Measurements from ENCODE around the gene MBD2. TPM values are rescaled to one million over a fixed set of nuclear protein-coding genes. Genes with fewer than 3 reads are reported as not detected.

The MBD2 gene
- total RNA-seq, 4 donors from 2014 or later: 12.7 to 21.7 (median 19.3) TPM

GRCh38 chr18:54197747-54198411, 26.6 kb downstream of the MBD2 start:
- in situ Hi-C loops (cut with MboI; ENCODE audit: low sequenced_read_pairs in 4 of 4) (no loop called here), intact Hi-C loops (cut with DNase I; ENCODE audit: low total_unique reads) (no loop called here)
- peaks cover 0 to 7% of the 10 kb centered on the region in 2 donors for H3K36me3 ChIP-seq
- H3K9me3 ChIP-seq: no peaks in the 10 kb centered on the region
- H3K27me3 ChIP-seq: no peaks in the 10 kb centered on the region
- DNase-seq: no peak
- H3K27ac ChIP-seq: no peak overlapping the region
- no peak for ATAC-seq
- no peak for TF ChIP-seq CTCF (IDR thresholded peaks at IDR 0.05 in 4 of 5, conservative IDR thresholded peaks at IDR 0.05 in 1 of 5)
- TF ChIP-seq POLR2A (IDR thresholded peaks at IDR 0.05): no peak
- H3K4me3 ChIP-seq: no peak overlapping the region
- no peaks in the 10 kb centered on the region for H3K4me1 ChIP-seq

DNA sequence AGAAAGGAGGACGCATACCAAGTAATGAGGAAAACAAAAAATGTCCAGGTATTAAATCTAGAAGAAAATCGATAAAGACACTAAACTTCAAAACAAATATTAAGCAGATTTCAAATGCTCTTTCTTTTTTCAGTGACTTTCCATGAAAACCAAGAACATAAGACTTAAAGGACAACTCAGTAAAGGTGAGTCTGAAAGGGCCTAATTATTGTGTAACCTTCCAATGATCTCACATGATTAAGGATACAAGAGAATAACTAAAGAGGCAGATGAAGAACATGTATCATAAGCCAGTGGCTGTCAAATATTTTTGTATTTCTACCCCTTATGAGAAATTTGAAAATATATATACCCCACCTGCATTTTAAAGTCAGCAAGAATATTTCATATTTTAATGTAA, 30.7 kb downstream of the MBD2 start:
- H3K4me1 ChIP-seq: no peaks in the 10 kb centered on the region
- no peak for TF ChIP-seq CTCF (IDR thresholded peaks at IDR 0.05 in 4 of 5, conservative IDR thresholded peaks at IDR 0.05 in 1 of 5)
- no peak for TF ChIP-seq POLR2A (IDR thresholded peaks at IDR 0.05)
- H3K27me3 ChIP-seq: no peaks in the 10 kb centered on the region
- H3K27ac ChIP-seq: no peak overlapping the region
- H3K36me3 ChIP-seq: no peaks in the 10 kb centered on the region
- no peaks in the 10 kb centered on the region for H3K9me3 ChIP-seq
- DNase-seq (no peak), ATAC-seq (no peak)
- intact Hi-C loops (cut with DNase I; ENCODE audit: low total_unique reads): no loop called here
- in situ Hi-C loops (cut with MboI; ENCODE audit: low sequenced_read_pairs in 4 of 4): no loop called here
- no peak overlapping the region for H3K4me3 ChIP-seq

DNA sequence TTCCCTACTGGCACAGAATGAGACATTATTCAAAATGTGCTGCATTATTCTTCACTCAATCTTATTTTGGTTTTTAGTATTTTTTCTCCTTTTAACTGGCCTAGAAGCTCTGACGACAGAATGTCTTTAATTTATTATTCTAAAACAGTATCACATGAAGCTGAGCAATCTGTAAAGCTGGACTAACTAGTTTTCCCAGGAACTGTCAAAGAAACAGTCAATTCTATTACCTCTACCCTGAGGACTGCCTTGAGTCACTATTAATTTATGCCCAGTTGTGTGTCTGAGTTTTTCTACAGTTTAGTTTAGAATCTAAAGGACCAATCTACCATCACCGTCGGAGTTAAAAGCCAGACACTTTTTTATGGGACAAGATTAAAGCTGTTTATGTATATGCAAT, 31.6 kb downstream of the MBD2 start:
- ATAC-seq (no peak), DNase-seq (no peak)
- intact Hi-C loops (cut with DNase I; ENCODE audit: low total_unique reads): no loop called here
- H3K36me3 ChIP-seq: peaks cover 0 to 2% of the 10 kb centered on the region in 2 donors
- TF ChIP-seq POLR2A (IDR thresholded peaks at IDR 0.05): no peak
- TF ChIP-seq CTCF (IDR thresholded peaks at IDR 0.05 in 4 of 5, conservative IDR thresholded peaks at IDR 0.05 in 1 of 5): no peak
- H3K4me3 ChIP-seq: no peak overlapping the region
- H3K9me3 ChIP-seq: no peaks in the 10 kb centered on the region
- H3K27me3 ChIP-seq: no peaks in the 10 kb centered on the region
- H3K27ac ChIP-seq: no peak overlapping the region
- no peaks in the 10 kb centered on the region for H3K4me1 ChIP-seq
- in situ Hi-C loops (cut with MboI; ENCODE audit: low sequenced_read_pairs in 4 of 4): no loop called here

- H3K4me3 ChIP-seq: no peak overlapping the region
- TF ChIP-seq POLR2A (IDR thresholded peaks at IDR 0.05) (no peak), CTCF (IDR thresholded peaks at IDR 0.05 in 4 of 5, conservative IDR thresholded peaks at IDR 0.05 in 1 of 5) (no peak)
- peaks cover 0 to 6% of the 10 kb centered on the region in 2 donors for H3K36me3 ChIP-seq
- H3K4me1 ChIP-seq: no peaks in the 10 kb centered on the region
- no peaks in the 10 kb centered on the region for H3K9me3 ChIP-seq
- intact Hi-C loops (cut with DNase I; ENCODE audit: low total_unique reads): no loop called here
- no peaks in the 10 kb centered on the region for H3K27me3 ChIP-seq
- DNase-seq: no peak
- H3K27ac ChIP-seq: no peak overlapping the region
- in situ Hi-C loops (cut with MboI; ENCODE audit: low sequenced_read_pairs in 4 of 4): no loop called here
- ATAC-seq: no peak
Observed at GRCh38 chr18:54192415-54192814, 32.1 kb downstream of the MBD2 start.

- no peak overlapping the region for H3K4me3 ChIP-seq
- H3K4me1 ChIP-seq: no peaks in the 10 kb centered on the region
- no peak for ATAC-seq
- H3K36me3 ChIP-seq: peaks cover 0 to 14% of the 10 kb centered on the region in 2 donors
- in situ Hi-C loops (cut with MboI; ENCODE audit: low sequenced_read_pairs in 4 of 4) (no loop called here), intact Hi-C loops (cut with DNase I; ENCODE audit: low total_unique reads) (no loop called here)
- H3K9me3 ChIP-seq: no peaks in the 10 kb centered on the region
- no peak for TF ChIP-seq CTCF (IDR thresholded peaks at IDR 0.05 in 4 of 5, conservative IDR thresholded peaks at IDR 0.05 in 1 of 5)
- TF ChIP-seq POLR2A (IDR thresholded peaks at IDR 0.05): no peak
- H3K27ac ChIP-seq: no peak overlapping the region
- no peak for DNase-seq
- no peaks in the 10 kb centered on the region for H3K27me3 ChIP-seq
Observed at GRCh38 chr18:54191352-54191751, 33.1 kb downstream of the MBD2 start.
